Smooth muscle cell (in vitro differentiated cells): Measurements from ENCODE around the gene CHST5. TPM values are rescaled to one million over a fixed set of nuclear protein-coding genes. Genes with fewer than 3 reads are reported as not detected.

Experiments used
- DNase-seq: peaks from one replicate; lab custom pipeline; 2025; ENCODE audit not compliant: unreplicated experiment; lab: John Stamatoyannopoulos, UW
- H2AFZ ChIP-seq: fragments of 200-600 bp; sonication (generic); 2 replicates; pipeline ENCODE4 v1.6.0; 2016; ENCODE audit warnings: antibody characterized with exemption, low read depth, mild to moderate bottlenecking
- H3F3A ChIP-seq: fragments of 200-600 bp; sonication (generic); 2 replicates; pipeline ENCODE4 v1.6.0; 2017; ENCODE audit warnings: antibody characterized with exemption, low read depth
- H3K27ac ChIP-seq: fragments of 200-600 bp; sonication (generic); 2 replicates; pipeline ENCODE4 v1.5.1; 2016; ENCODE audit warnings: low read depth, mild to moderate bottlenecking
- H3K27me3 ChIP-seq: fragments of 200-600 bp; sonication (generic); 2 replicates; pipeline ENCODE4 v1.6.1; 2016; ENCODE audit warnings: low read depth, mild to moderate bottlenecking
- H3K36me3 ChIP-seq: fragments of 200-600 bp; sonication (generic); 2 replicates; pipeline ENCODE4 v1.5.1; 2016; ENCODE audit warnings: low read depth
- H3K4me1 ChIP-seq: fragments of 200-600 bp; sonication (generic); 2 replicates; pipeline ENCODE4 v1.5.1; 2016; ENCODE audit warnings: low read depth
- H3K4me2 ChIP-seq: fragments of 200-600 bp; sonication (generic); 2 replicates; pipeline ENCODE4 v1.6.0; 2016; ENCODE audit warnings: mild to moderate bottlenecking
- H3K4me3 ChIP-seq: fragments of 200-600 bp; sonication (generic); 2 replicates; pipeline ENCODE4 v1.5.1; 2016; ENCODE audit warnings: mild to moderate bottlenecking
- H3K79me2 ChIP-seq: fragments of 200-600 bp; sonication (generic); 2 replicates; pipeline ENCODE4 v1.6.0; 2016; ENCODE audit warnings: low read depth, mild to moderate bottlenecking
- H3K9ac ChIP-seq: fragments of 200-600 bp; sonication (generic); 2 replicates; pipeline ENCODE4 v1.6.0; 2016; ENCODE audit warnings: low read depth
- H3K9me3 ChIP-seq: fragments of 200-600 bp; sonication (generic); replicated peaks from 2 replicates; pipeline ENCODE4 v1.5.1; 2016; ENCODE audit warnings: low read depth
- H4K20me1 ChIP-seq: fragments of 200-600 bp; sonication (generic); 2 replicates; pipeline ENCODE4 v1.6.0; 2016; ENCODE audit warnings: low read depth
- CTCF ChIP-seq: fragments of 200-600 bp; sonication (generic); IDR thresholded peaks from 2 replicates; pipeline ENCODE4 v1.5.1; 2017; ENCODE audit warnings: borderline replicate concordance, mild to moderate bottlenecking, antibody characterized with exemption; ENCODE audit not compliant: insufficient read depth, poor library complexity, severe bottlenecking
- WGBS: methylation state at CpG from one replicate; pipeline ENCODE4 v1.1.7; 2016; ENCODE audit warnings: low lambda C conversion rate; 5-methylcytosine and 5-hydroxymethylcytosine counted together
- polyA plus RNA-seq: library from polyadenylated mRNA; unstranded; fragments of >200 nt; fragmentation: Nextera tagmentation; extraction: Ambion mirVana; gene quantifications from 2 replicates; pipeline ENCODE4 v1.2.1, GENCODE V29; 2016
- total RNA-seq: library from RNA; depleted of rRNA; stranded (reverse); fragments of >200 nt; gene quantifications from 2 replicates; pipeline ENCODE4 v1.2.3, GENCODE V29; 2014

CHST5 gene
- total and polyA plus RNA-seq, 2 experiments from 2014 or later: not detected

DNA sequence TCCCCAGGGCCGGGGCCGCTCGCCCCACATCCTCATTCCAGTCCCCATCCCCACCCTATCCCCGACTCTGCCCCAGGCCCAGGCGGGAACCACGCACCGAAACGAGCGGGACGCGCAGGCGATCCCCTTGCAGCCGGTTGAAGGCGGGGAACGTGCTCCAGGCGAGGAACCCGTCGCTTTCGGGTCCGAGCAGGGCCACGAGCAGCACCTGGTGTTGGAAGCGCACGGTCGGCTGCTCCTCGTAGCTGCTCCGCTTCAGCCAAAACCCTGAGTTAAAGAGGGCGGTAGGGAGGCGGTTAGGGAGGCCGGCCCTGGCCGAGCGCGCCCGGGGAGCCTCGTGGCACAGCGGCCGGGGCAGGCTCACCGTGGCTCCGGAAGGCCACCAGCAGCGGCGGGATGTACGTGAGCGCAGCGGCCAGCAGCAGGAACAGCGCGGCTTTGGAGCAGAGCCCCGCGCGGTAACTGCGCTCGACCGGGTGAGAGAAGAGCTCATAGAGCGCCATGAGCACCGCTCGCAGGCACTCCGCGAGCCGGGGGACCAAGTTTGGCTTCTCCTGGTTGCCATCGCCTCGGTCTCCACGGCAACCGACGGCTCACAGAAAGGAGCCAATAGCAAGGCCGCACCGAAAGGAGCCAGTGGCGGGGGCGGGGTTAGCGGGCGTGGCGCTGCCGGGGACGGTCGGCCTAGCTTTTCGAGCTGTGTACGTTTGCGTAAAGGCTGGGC, 20.0 kb upstream of the CHST5 start, which contains the start of gene TMEM231:
TMEM231 (minus strand) TSS at position 546 of the 724 bp plus-strand sequence; CDS start at position 503, 43 bp downstream.
- DNase-seq: peak; percentile 82
- H2AFZ ChIP-seq: peak within 1 kb of the TSS; percentile 92

GRCh38 chr16:75555213-75555706, 19.4 kb upstream of the CHST5 start:
- Histone ChIP-seq H3K4me1 (peaks cover 11% of the 10 kb centered on the region), H3K27me3 (no peaks in the 10 kb centered on the region), H3K4me3 (peak overlapping the region; percentile 57), H3K9ac (peak overlapping the region; percentile 48), H3K9me3 (no peaks in the 10 kb centered on the region), H3K79me2 (peaks cover 5% of the 10 kb centered on the region), H2AFZ (peak overlapping the region; percentile 92), H3K36me3 (no peaks in the 10 kb centered on the region), H3K27ac (peak overlapping the region; percentile 85), H4K20me1 (no peaks in the 10 kb centered on the region), H3K4me2 (peak overlapping the region; percentile 95), H3F3A (no peaks in the 10 kb centered on the region)
- 1% methylated on average over 26 of the region's 26 CpGs for WGBS
- no peak for TF ChIP-seq CTCF
- peak; percentile 57 for DNase-seq

More for the DNA sequence above, 20.0 kb upstream of the CHST5 start, which contains the start of gene TMEM231:
- H3K27me3 ChIP-seq: no peaks in the 10 kb centered on the region
- peak within 1 kb of the TSS; percentile 85 for H3K27ac ChIP-seq
- H3K9ac ChIP-seq: peak within 1 kb of the TSS; percentile 48
- H3K79me2 ChIP-seq: peaks cover 5% of the 10 kb centered on the region
- H3F3A ChIP-seq: no peaks in the 10 kb centered on the region
- H4K20me1 ChIP-seq: no peaks in the 10 kb centered on the region
- TF ChIP-seq CTCF: no peak
- H3K9me3 ChIP-seq: no peaks in the 10 kb centered on the region
- WGBS: under 1% methylated on average over 74 of the region's 75 CpGs
- H3K4me2 ChIP-seq: peak within 1 kb of the TSS; percentile 95
- H3K36me3 ChIP-seq: no peaks in the 10 kb centered on the region
- peak within 1 kb of the TSS; percentile 57 for H3K4me3 ChIP-seq
- H3K4me1 ChIP-seq: peaks cover 11% of the 10 kb centered on the region

GRCh38 chr16:75552951-75553350, 17.0 kb upstream of the CHST5 start:
- no peaks in the 10 kb centered on the region for H3K27me3 ChIP-seq
- H3K36me3 ChIP-seq: no peaks in the 10 kb centered on the region
- no peak overlapping the region for H3K4me3 ChIP-seq
- no peak for TF ChIP-seq CTCF
- H3F3A ChIP-seq: no peaks in the 10 kb centered on the region
- no peak overlapping the region for H3K27ac ChIP-seq
- no peaks in the 10 kb centered on the region for H3K9me3 ChIP-seq
- H4K20me1 ChIP-seq: no peaks in the 10 kb centered on the region
- H3K4me2 ChIP-seq: no peak overlapping the region
- H2AFZ ChIP-seq: no peak overlapping the region
- H3K79me2 ChIP-seq: peaks cover 5% of the 10 kb centered on the region
- WGBS: 66% methylated on average over 2 of the region's 2 CpGs
- DNase-seq: no peak
- H3K4me1 ChIP-seq: peaks cover 11% of the 10 kb centered on the region
- no peak overlapping the region for H3K9ac ChIP-seq
